ENCODE measurements around the gene CLIP3.
"Not testable (repeated sequence)": the region's sequence is repeated elsewhere in the genome, so short reads cannot be mapped to it uniquely, and the experiment has no call there.

GRCh38 chr19:36068810-36069499, 36.3 kb upstream of the CLIP3 start:
- TF ChIP-seq, protein P1, sequence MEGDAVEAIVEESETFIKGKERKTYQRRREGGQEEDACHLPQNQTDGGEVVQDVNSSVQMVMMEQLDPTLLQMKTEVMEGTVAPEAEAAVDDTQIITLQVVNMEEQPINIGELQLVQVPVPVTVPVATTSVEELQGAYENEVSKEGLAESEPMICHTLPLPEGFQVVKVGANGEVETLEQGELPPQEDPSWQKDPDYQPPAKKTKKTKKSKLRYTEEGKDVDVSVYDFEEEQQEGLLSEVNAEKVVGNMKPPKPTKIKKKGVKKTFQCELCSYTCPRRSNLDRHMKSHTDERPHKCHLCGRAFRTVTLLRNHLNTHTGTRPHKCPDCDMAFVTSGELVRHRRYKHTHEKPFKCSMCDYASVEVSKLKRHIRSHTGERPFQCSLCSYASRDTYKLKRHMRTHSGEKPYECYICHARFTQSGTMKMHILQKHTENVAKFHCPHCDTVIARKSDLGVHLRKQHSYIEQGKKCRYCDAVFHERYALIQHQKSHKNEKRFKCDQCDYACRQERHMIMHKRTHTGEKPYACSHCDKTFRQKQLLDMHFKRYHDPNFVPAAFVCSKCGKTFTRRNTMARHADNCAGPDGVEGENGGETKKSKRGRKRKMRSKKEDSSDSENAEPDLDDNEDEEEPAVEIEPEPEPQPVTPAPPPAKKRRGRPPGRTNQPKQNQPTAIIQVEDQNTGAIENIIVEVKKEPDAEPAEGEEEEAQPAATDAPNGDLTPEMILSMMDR (conservative IDR thresholded peaks at IDR 0.05), result not testable (repeated sequence)
- TF ChIP-seq EZH2 (IDR thresholded peaks at IDR 0.05; ENCODE audit: low read depth), result not testable (repeated sequence)
